NCI-H69 (cell line): ENCODE results near the gene SORCS1.
A peak's percentile ranks its signal among the peaks of the same experiment; 100 is the strongest.

ENCODE experiments used
- DNase-seq: peaks from one replicate; lab custom pipeline; 2025; lab: John Stamatoyannopoulos, UW

The SORCS1 gene

GRCh38 chr10:106593876-106594275 is 570.6 kb downstream of the SORCS1 start:
- no peak for DNase-seq

- no peak for DNase-seq
Measured at GRCh38 chr10:106592396-106592795, 572.1 kb downstream of the SORCS1 start.

- peak; percentile 50 for DNase-seq
Measured at GRCh38 chr10:106582291-106582690, 582.2 kb downstream of the SORCS1 start.

DNA sequence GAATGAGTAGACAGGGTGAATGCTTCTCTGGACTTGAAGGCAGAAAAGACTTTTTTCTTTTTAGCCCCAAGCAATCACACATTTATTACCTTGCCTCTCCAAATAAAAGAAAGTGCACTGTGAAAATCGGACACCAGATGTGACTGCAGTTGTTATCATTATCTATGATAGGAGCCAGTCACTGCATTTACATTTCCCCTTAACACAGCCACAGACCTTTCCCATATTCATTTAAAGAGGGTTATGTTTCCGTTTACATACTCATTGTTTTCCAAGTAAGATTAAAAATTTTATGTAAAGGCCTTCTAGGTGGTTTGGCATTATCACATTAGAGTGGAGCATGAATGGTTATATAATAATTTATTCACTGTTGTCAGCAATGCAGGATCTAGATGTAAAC is 586.8 kb downstream of the SORCS1 start:
- DNase-seq: peak; percentile 16

DNA sequence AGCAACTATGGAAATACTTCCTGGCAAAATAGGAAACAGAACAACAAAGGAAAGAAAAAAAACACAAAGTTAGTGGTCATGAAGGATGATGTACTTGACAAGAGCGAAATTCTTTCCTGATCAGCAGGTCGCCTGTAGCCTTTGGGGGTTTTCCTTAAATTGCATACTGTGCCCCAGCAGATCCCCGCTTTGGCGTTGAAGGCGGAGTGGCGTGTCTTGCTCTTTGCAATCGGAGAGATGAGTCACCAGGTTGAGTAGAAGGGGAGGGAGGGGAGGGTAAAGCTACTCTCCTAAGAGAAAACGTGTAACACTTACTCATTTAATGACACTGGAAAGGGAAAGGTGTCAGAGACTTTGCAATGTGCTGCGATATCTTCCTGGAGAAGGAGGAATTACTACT is 587.2 kb downstream of the SORCS1 start:
- peak; percentile 29 for DNase-seq

GRCh38 chr10:106576534-106576933 is 588.0 kb downstream of the SORCS1 start:
- no peak for DNase-seq

DNA sequence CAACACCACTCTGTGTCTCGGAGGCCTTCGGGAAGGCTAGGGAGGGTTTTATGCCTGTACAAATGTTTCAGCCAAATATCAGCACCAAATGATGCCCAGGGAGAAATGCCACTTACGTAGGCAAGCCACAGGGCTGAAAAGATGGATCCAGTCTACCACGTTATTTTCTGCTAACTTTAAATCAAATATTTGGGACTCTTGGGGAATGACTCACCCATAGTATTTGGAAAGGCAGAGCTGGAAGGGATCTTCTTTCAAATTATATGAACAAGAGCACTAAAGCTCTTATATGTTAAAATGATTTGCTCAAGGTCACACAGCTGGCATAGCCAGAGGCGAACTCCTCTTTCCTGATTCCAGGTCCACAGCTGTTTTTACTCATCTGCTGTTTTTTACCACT is 591.4 kb downstream of the SORCS1 start:
- DNase-seq: peak; percentile 52

DNA sequence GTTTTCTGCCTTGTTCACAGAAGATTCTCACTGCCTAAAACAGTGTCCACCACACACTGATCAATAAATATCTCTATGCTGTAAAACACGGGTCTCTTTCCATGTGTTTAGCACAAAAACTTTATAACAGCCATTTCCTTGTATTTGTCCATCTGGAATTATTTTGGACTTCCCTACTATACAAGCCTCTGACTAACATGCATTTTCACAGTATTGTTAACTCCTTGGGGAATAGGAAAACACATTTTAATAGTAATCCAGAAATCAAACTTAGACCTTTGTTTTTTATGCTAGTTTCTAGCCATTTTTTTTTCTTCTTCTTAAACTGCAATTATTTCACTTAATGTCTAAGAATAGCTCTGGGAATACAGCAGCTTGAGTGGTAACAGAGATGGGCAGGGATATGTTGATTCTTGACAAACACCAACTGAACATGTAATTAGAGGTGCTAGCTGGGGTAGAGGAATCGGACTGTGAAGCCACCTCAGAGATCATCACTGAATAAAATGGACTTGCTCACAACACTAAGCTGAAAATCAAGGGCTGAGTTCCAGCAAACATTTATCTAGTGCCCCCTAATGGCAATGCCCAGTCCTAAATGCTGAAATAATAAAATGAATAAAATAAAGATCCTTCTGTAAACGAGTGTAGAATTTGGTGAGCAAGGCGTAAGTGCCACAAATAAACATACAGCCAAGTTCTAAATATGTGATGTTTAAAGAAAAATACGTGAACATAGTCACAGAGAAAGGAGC is 593.1 kb downstream of the SORCS1 start:
- peak; percentile 72 for DNase-seq

GRCh38 chr10:106570268-106570667 is 594.2 kb downstream of the SORCS1 start:
- DNase-seq: no peak

GRCh38 chr10:106567629-106568028 is 596.9 kb downstream of the SORCS1 start:
- DNase-seq: no peak

DNA sequence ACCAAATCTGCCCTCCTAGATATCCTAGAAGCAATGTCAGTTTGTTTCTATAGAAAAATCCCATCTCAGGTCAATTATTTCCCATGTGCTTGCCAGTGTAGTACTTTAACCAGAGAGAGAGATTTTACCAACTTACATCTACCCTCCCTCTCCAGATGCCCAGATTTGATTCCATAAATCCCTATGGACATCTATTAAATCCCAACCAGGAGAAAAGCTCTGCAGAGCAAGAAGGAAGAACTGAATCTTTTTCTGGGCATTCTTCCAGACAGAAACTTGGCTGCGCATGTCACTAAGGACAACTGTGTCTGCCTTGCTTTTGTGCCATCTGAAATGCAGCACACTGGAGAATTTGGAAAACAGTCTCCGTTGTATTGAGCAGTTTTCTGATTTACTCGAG is 597.6 kb downstream of the SORCS1 start:
- DNase-seq: no peak

GRCh38 chr10:106565546-106565945 is 599.0 kb downstream of the SORCS1 start:
- DNase-seq: no peak

DNA sequence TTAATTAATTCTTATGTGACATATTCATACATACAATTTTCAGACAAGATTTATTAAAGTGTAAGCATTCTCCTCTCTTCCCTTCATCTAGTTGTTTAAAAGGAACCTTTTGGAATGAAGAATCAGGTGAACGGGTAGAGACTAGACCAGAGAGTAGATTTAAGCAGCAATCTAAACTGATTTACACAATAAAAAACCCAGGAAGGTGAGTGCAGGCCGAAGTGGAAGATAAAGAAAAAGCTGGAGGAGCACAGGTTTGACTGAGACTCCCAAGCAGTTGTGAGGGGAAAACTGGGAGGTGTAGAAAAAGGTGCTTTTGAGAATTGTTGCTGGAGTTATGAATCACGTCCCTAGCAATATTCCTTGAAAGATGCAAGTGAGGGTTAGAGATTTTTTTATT is 601.1 kb downstream of the SORCS1 start:
- no peak for DNase-seq

DNA sequence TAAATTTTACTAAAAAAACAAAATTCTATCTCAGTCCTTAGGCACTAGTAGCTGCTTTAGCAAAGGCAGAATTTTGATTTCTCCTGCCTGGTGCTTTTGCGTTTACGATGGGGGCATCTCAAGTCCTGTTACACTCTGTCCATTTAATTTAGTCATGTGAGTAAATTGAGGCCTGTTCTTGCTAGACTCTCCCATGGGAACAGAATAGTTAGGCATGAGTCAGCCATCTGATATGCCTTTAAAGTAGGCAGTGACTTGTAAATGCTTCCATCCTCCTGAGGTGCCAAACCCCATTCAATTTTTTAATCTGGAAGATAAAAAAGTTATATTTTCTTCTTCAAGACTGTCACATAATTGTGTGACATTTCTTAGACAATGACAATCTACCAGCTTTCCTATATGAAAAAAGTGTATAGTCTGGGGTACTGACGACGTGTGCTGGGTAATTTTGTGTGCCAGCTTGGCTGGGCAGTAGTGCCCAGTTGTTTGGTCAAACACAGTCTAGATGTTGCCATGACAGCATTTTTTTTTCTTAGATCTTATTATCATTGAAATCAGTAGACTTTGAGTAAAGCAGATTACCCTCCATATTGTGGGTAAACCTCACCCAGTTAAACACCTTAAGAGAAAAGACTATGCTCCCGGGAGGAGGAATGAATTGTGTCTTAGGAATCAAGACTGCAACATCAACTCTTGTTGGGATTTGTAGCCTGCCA is 603.4 kb downstream of the SORCS1 start:
- DNase-seq: no peak

DNA sequence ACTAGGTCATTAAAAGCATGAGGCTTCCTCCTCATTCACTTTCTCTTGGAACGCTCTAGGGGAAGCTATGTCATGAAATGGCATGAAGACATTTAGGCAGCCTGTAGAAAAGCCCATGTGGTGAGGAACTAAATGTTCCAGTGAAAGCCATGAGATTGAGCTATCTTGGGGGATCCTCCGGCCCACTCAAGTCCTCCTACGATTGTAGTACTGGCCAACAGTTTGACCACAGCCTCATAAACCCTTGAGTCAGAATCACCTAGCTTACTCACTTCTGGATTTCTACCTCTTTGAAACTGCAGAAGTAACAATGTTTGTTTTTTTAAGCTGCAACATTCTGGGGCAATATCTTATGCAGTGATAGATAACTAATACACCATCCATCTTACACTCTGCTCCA is 605.1 kb downstream of the SORCS1 start:
- DNase-seq: no peak

GRCh38 chr10:106557951-106558733 is 606.4 kb downstream of the SORCS1 start:
- DNase-seq: peak; percentile 11

GRCh38 chr10:106557053-106557452 is 607.5 kb downstream of the SORCS1 start:
- DNase-seq: no peak

GRCh38 chr10:106555599-106555998 is 608.9 kb downstream of the SORCS1 start:
- no peak for DNase-seq

DNA sequence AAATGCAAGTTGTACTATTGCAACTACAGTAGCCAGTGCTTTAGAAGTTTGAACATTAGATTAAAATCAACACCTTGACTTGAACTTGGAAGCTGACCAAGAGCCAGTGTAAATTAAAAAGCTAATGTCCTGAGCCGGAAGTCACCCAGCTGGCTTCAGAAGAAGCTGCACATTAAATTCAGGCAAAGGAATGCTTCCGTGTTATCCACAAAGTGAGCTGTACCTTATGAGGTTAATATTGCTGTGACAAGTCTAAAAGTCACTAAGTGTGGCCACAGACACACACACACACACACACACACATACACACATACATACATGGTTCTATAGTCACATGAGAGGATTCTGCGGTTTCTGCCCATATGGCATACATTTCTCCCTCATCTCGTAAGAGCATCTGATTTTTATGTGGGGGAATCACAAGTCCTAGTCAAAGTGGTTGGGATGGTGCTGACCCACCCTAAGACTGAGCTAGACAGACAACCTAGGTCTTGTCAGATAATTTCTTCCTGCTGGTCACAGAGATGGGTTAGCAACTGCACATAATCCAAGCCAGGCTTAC is 612.9 kb downstream of the SORCS1 start:
- DNase-seq: peak; percentile 0

- DNase-seq: no peak
Measured at GRCh38 chr10:106548832-106549231, 615.7 kb downstream of the SORCS1 start.

DNA sequence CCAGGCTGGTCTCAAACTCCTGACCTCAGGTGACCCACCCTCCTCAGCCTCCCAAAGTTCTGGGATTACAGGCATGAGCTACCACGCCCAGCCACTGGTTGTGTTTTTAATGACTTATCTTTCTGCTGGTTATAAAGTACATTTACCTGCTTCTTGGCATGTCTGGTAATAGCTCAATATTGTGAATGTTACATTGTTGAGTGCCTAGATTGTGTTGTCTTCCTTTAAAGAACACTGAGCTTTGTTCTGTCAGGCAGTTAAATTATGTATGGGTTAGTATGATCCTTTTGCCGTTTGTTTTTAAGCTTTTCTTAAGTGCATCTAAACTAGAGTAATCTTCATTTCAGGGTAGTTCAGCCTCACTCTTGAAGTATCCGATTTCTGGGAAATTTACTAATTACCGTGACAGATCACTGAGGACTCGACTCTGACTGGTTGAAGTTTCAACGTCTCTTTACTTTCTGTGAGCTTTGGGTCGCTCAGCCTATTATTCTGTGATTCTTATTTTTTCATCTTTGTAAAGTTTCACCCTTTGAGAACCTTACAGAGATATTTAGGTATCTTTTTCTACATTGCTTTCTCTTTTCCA is 617.4 kb downstream of the SORCS1 start:
- no peak for DNase-seq

DNA sequence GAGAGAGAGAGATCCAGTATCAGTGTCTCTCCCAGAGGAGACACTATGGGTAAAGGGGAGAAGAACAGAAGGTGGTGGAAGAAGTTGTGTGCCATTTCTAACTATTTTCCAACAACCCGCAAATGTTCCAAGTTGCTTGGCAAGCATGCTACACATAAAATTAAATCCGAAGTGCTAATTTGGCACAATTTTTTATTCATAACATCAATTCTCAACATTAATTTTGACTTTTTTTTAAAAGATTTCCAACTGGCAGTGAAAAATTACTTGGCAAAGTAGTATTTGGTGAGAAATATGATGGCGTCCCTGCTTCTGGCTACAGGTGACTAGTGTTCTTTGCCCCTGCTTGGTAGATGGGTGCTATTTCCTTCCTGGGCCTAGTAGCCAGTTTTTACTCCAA is 622.0 kb downstream of the SORCS1 start:
- no peak for DNase-seq
